Measurements from ENCODE around the gene CREB1. TPM values are rescaled to one million over a fixed set of nuclear protein-coding genes. Genes with fewer than 3 reads are reported as not detected.

Gene CREB1
- total RNA-seq, 1 donor from 2014 or later, result 60.2 TPM

GRCh38 chr2:207546822-207547221 is 17.1 kb downstream of the CREB1 start:
- DNase-seq (no peak), ATAC-seq (no peak)
- H3K4me1 ChIP-seq, result peaks cover 27% of the 10 kb centered on the region
- H3K4me3 ChIP-seq, result no peak overlapping the region
- no peaks in the 10 kb centered on the region for H3K9me3 ChIP-seq
- no peaks in the 10 kb centered on the region for H3K27me3 ChIP-seq
- intact Hi-C loops (cut with DNase I), result no loop called here
- H3K27ac ChIP-seq, result no peak overlapping the region
- no peak for TF ChIP-seq CTCF (IDR thresholded peaks at IDR 0.05)
- H3K36me3 ChIP-seq, result no peaks in the 10 kb centered on the region

GRCh38 chr2:207549145-207549544 is 19.4 kb downstream of the CREB1 start:
- Histone ChIP-seq H3K27me3 (no peaks in the 10 kb centered on the region), H3K4me1 (peaks cover 27% of the 10 kb centered on the region), H3K4me3 (no peak overlapping the region), H3K27ac (no peak overlapping the region), H3K36me3 (no peaks in the 10 kb centered on the region), H3K9me3 (no peaks in the 10 kb centered on the region)
- intact Hi-C loops (cut with DNase I), result no loop called here
- DNase-seq, result no peak
- ATAC-seq, result no peak
- no peak for TF ChIP-seq CTCF (IDR thresholded peaks at IDR 0.05)

GRCh38 chr2:207558079-207558491 is 28.3 kb downstream of the CREB1 start:
- no peaks in the 10 kb centered on the region for H3K27me3 ChIP-seq
- no peaks in the 10 kb centered on the region for H3K9me3 ChIP-seq
- H3K36me3 ChIP-seq, result peaks cover 35% of the 10 kb centered on the region
- TF ChIP-seq CTCF (IDR thresholded peaks at IDR 0.05), result no peak
- H3K4me1 ChIP-seq, result peaks cover 16% of the 10 kb centered on the region
- no peak overlapping the region for H3K4me3 ChIP-seq
- DNase-seq, result no peak
- intact Hi-C loops (cut with DNase I), result no loop called here
- no peak for ATAC-seq
- peak overlapping the region; percentile 24 for H3K27ac ChIP-seq

GRCh38 chr2:207561386-207562080 is 31.8 kb downstream of the CREB1 start:
- Histone ChIP-seq H3K4me3 (no peak overlapping the region), H3K36me3 (peaks cover 41% of the 10 kb centered on the region), H3K9me3 (no peaks in the 10 kb centered on the region), H3K27me3 (no peaks in the 10 kb centered on the region), H3K27ac (no peak overlapping the region), H3K4me1 (peaks cover 13% of the 10 kb centered on the region)
- no peak for ATAC-seq
- no peak for TF ChIP-seq CTCF (IDR thresholded peaks at IDR 0.05)
- no peak for DNase-seq
- intact Hi-C loops (cut with DNase I), result no loop called here

GRCh38 chr2:207565736-207566500 is 36.2 kb downstream of the CREB1 start:
- intact Hi-C loops (cut with DNase I), result no loop called here

More at GRCh38 chr2:207565736-207566500, 36.2 kb downstream of the CREB1 start:
- Histone ChIP-seq H3K4me1 (no peaks in the 10 kb centered on the region), H3K27me3 (no peaks in the 10 kb centered on the region), H3K27ac (no peak overlapping the region), H3K4me3 (no peak overlapping the region), H3K36me3 (peaks cover 66% of the 10 kb centered on the region), H3K9me3 (no peaks in the 10 kb centered on the region)
- DNase-seq (no peak), ATAC-seq (no peak)
- TF ChIP-seq CTCF (IDR thresholded peaks at IDR 0.05), result no peak
